ENCODE data around the gene SLC25A25.

GRCh38 chr9:128062279-128062678, 5.8 kb upstream of the SLC25A25 start:
- TF ChIP-seq POLR2A (IDR thresholded peaks at IDR 0.05; ENCODE audit: low read depth, low read length) (no peak), NFYB (IDR thresholded peaks at IDR 0.05; ENCODE audit: insufficient read depth, low read depth, low read length) (no peak), ZNF24 (IDR thresholded peaks at IDR 0.05) (no peak), ZBTB33 (IDR thresholded peaks at IDR 0.05) (no peak), GABPA (IDR thresholded peaks at IDR 0.05; ENCODE audit: low read depth) (no peak), REST (IDR thresholded peaks at IDR 0.05; ENCODE audit: low read depth, low read length) (no peak)
- TF ChIP-seq, protein P1, sequence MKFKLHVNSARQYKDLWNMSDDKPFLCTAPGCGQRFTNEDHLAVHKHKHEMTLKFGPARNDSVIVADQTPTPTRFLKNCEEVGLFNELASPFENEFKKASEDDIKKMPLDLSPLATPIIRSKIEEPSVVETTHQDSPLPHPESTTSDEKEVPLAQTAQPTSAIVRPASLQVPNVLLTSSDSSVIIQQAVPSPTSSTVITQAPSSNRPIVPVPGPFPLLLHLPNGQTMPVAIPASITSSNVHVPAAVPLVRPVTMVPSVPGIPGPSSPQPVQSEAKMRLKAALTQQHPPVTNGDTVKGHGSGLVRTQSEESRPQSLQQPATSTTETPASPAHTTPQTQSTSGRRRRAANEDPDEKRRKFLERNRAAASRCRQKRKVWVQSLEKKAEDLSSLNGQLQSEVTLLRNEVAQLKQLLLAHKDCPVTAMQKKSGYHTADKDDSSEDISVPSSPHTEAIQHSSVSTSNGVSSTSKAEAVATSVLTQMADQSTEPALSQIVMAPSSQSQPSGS (IDR thresholded peaks at IDR 0.05; ENCODE audit: low read length) = no peak
- TF ChIP-seq, protein P2, sequence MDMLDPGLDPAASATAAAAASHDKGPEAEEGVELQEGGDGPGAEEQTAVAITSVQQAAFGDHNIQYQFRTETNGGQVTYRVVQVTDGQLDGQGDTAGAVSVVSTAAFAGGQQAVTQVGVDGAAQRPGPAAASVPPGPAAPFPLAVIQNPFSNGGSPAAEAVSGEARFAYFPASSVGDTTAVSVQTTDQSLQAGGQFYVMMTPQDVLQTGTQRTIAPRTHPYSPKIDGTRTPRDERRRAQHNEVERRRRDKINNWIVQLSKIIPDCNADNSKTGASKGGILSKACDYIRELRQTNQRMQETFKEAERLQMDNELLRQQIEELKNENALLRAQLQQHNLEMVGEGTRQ (IDR thresholded peaks at IDR 0.05; ENCODE audit: borderline replicate concordance, low read depth, low read length) = no peak

Data from GM12878 (cell line).